ENCODE measurements around the gene PINK1. TPM values are rescaled to one million over a fixed set of nuclear protein-coding genes. Genes with fewer than 3 reads are reported as not detected.

Gene PINK1
- total RNA-seq, 1 experiment from 2014 or later, result 48.6 TPM

DNA sequence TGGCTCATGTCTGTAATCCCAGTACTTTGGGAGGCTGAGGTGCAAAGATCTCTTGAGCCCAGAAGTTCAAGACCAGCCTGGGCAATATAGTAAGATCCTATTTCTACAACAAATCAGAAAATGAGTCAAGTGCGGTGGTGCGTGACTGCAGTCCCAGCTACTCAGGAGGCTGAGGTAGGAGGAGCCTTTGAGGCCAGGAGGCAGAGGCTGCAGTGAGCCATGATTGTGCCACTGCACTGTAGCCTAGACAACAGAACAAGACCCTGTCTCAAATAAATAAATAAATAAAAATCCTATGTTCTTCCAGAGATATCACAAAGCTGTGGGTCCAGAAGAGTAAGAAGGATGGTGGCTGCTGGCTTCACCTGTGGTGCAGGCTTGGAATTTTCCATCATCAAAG lies 22.3 kb upstream of the PINK1 start:
- no peak overlapping the region for H3K4me2 ChIP-seq
- intact Hi-C loops (cut with micrococcal nuclease; ENCODE audit: unreplicated experiment), result loop anchor here (5.0 kb wide), 1 partner anchor 34 kb away; no protein-coding TSS in a partner anchor
- no peaks in the 10 kb centered on the region for H4K20me1 ChIP-seq (ENCODE audit: insufficient read depth)
- no peaks in the 10 kb centered on the region for H3K27me3 ChIP-seq (ENCODE audit: insufficient read depth, low read depth)
- H3F3A ChIP-seq (ENCODE audit: insufficient read depth, low read depth), result peaks cover 42% of the 10 kb centered on the region
- H3K4me3 ChIP-seq, result no peak overlapping the region
- DNase-seq, result peak in 1 of 2 experiments; percentile 34
- peaks cover 35% of the 10 kb centered on the region for H3K4me1 ChIP-seq (replicated peaks; ENCODE audit: insufficient read depth)
- no peaks in the 10 kb centered on the region for H3K79me2 ChIP-seq (ENCODE audit: low read depth)
- POLR2A ChIA-PET (ENCODE audit: unreplicated experiment), result no interaction called here
- CTCF ChIA-PET, result no interaction called here
- H3K27ac ChIP-seq, result peak overlapping the region; percentile 44
- TF ChIP-seq EZH2 (IDR thresholded peaks at IDR 0.05; ENCODE audit: low read depth), result no peak
- TF ChIP-seq, protein P1, sequence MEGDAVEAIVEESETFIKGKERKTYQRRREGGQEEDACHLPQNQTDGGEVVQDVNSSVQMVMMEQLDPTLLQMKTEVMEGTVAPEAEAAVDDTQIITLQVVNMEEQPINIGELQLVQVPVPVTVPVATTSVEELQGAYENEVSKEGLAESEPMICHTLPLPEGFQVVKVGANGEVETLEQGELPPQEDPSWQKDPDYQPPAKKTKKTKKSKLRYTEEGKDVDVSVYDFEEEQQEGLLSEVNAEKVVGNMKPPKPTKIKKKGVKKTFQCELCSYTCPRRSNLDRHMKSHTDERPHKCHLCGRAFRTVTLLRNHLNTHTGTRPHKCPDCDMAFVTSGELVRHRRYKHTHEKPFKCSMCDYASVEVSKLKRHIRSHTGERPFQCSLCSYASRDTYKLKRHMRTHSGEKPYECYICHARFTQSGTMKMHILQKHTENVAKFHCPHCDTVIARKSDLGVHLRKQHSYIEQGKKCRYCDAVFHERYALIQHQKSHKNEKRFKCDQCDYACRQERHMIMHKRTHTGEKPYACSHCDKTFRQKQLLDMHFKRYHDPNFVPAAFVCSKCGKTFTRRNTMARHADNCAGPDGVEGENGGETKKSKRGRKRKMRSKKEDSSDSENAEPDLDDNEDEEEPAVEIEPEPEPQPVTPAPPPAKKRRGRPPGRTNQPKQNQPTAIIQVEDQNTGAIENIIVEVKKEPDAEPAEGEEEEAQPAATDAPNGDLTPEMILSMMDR (conservative IDR thresholded peaks at IDR 0.05), result no peak
- no peaks in the 10 kb centered on the region for H3K9me2 ChIP-seq (ENCODE audit: insufficient read depth)
- no peaks in the 10 kb centered on the region for H3K36me3 ChIP-seq (ENCODE audit: low read depth)
- no peak overlapping the region for H2AFZ ChIP-seq
- BruUV-seq (replicated peaks), result no TSS peak
- H3K9me3 ChIP-seq (ENCODE audit: insufficient read depth, low read depth), result no peaks in the 10 kb centered on the region

DNA sequence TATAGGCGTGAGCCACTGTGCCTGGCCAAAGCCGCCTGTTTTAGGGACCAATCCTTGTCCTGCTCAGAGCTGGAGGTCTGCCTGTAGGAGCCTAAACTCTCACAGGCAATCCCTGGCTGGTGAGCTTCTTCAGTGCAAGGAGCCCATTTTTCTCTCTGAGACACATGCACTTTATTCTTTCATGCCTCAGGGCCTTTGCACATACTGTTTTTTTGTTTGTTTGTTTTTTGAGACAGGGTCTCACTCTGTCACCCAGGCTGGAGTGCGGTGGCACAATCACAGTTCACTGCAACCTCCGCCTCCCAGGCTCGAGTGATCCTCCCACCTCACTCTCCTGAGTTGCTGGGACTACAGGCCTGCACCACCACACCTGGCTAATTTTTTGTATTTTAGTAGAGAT lies 21.6 kb upstream of the PINK1 start:
- no peak overlapping the region for H2AFZ ChIP-seq
- intact Hi-C loops (cut with micrococcal nuclease; ENCODE audit: unreplicated experiment), result loop anchor here (1.0 to 5.0 kb wide), 4 partner anchors 7 to 34 kb away; partner anchors contain the start of genes CDA and PINK1

DNA sequence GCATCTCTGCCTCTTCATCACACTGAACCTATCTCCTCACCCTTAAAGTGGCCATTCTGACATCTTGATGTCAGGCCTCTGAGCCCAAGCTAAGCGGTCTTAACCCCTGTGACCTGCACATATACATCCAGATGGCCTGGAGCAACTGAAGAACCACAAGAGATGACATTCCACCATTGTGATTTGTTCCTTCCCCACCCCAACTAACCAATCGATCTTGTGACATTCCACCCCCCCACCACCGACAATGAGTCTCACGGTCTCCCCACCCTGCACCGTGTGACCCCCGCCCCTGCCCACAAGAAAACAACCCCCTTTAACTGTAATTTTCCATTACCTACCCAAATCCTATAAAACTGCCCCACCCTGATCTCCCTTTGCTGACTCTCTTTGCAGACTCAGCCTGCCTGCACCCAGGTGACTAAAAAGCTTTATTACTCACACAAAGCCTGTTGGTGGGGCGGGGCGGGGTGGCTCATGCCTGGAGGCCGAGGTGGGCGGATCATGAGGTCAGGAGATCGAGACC lies 21.0 kb upstream of the PINK1 start:
- peaks cover 35% of the 10 kb centered on the region for H3K4me1 ChIP-seq (replicated peaks; ENCODE audit: insufficient read depth)
- CTCF ChIA-PET, result no interaction called here
- H3K9me3 ChIP-seq (ENCODE audit: insufficient read depth, low read depth), result no peaks in the 10 kb centered on the region
- no TSS peak for BruUV-seq (replicated peaks)
- H2AFZ ChIP-seq, result no peak overlapping the region
- no peaks in the 10 kb centered on the region for H4K20me1 ChIP-seq (ENCODE audit: insufficient read depth)
- no peaks in the 10 kb centered on the region for H3K79me2 ChIP-seq (ENCODE audit: low read depth)
- H3K27ac ChIP-seq, result peak overlapping the region; percentile 95
- peak overlapping the region; percentile 40; the same call in 1 of the 2 replicates for H3K4me2 ChIP-seq
- H3F3A ChIP-seq (ENCODE audit: insufficient read depth, low read depth), result peaks cover 42% of the 10 kb centered on the region
- peak; percentile 78 to 91 for DNase-seq
- TF ChIP-seq EZH2 (IDR thresholded peaks at IDR 0.05; ENCODE audit: low read depth), result no peak
- TF ChIP-seq, protein P1 (conservative IDR thresholded peaks at IDR 0.05), result no peak
- intact Hi-C loops (cut with micrococcal nuclease; ENCODE audit: unreplicated experiment), result loop anchor here (1.0 to 5.0 kb wide), 4 partner anchors 8 to 35 kb away; partner anchors contain the start of genes CDA and PINK1
- H3K4me3 ChIP-seq, result no peak overlapping the region
- no peaks in the 10 kb centered on the region for H3K9me2 ChIP-seq (ENCODE audit: insufficient read depth)
- H3K36me3 ChIP-seq (ENCODE audit: low read depth), result no peaks in the 10 kb centered on the region
- POLR2A ChIA-PET (ENCODE audit: unreplicated experiment), result interaction anchor here (2.1 kb wide), 1 partner anchor 24 kb away, joined by 20 read pairs; the partner anchor contains the start of gene CDA
- H3K27me3 ChIP-seq (ENCODE audit: insufficient read depth, low read depth), result no peaks in the 10 kb centered on the region

More for the DNA sequence above, 21.6 kb upstream of the PINK1 start:
- no peak overlapping the region for H3K4me3 ChIP-seq
- H3K27me3 ChIP-seq (ENCODE audit: insufficient read depth, low read depth), result no peaks in the 10 kb centered on the region
- TF ChIP-seq EZH2 (IDR thresholded peaks at IDR 0.05; ENCODE audit: low read depth), result no peak
- TF ChIP-seq, protein P1 (conservative IDR thresholded peaks at IDR 0.05), result no peak
- no peaks in the 10 kb centered on the region for H3K9me2 ChIP-seq (ENCODE audit: insufficient read depth)
- POLR2A ChIA-PET (ENCODE audit: unreplicated experiment), result no interaction called here
- BruUV-seq (replicated peaks), result TSS peak; percentile 38
- peak overlapping the region; percentile 95 for H3K27ac ChIP-seq
- H3K36me3 ChIP-seq (ENCODE audit: low read depth), result no peaks in the 10 kb centered on the region
- H3K4me1 ChIP-seq (replicated peaks; ENCODE audit: insufficient read depth), result peaks cover 35% of the 10 kb centered on the region
- peaks cover 42% of the 10 kb centered on the region for H3F3A ChIP-seq (ENCODE audit: insufficient read depth, low read depth)
- CTCF ChIA-PET, result no interaction called here
- DNase-seq, result no peak
- H3K79me2 ChIP-seq (ENCODE audit: low read depth), result no peaks in the 10 kb centered on the region
- no peaks in the 10 kb centered on the region for H4K20me1 ChIP-seq (ENCODE audit: insufficient read depth)
- H3K9me3 ChIP-seq (ENCODE audit: insufficient read depth, low read depth), result no peaks in the 10 kb centered on the region
- no peak overlapping the region for H3K4me2 ChIP-seq
